Ishikawa (cell line): ENCODE results near the gene BOK.

ENCODE experiments used
- EP300 ChIP-seq: IDR thresholded peaks from 2 replicates; pipeline ENCODE4 v1.6.1; 2012; ENCODE audit warnings: borderline replicate concordance
- MAX ChIP-seq: IDR thresholded peaks from 2 replicates; pipeline ENCODE4 v1.6.1; 2012
- NFIC ChIP-seq: IDR thresholded peaks from 2 replicates; pipeline ENCODE4 v1.6.1; 2012
- REST ChIP-seq: IDR thresholded peaks from 2 replicates; pipeline ENCODE4 v1.6.1; 2012; ENCODE audit warnings: low read depth, mild to moderate bottlenecking
- YY1 ChIP-seq: IDR thresholded peaks from 2 replicates; pipeline ENCODE4 v1.6.1; 2012; ENCODE audit warnings: low read depth

DNA sequence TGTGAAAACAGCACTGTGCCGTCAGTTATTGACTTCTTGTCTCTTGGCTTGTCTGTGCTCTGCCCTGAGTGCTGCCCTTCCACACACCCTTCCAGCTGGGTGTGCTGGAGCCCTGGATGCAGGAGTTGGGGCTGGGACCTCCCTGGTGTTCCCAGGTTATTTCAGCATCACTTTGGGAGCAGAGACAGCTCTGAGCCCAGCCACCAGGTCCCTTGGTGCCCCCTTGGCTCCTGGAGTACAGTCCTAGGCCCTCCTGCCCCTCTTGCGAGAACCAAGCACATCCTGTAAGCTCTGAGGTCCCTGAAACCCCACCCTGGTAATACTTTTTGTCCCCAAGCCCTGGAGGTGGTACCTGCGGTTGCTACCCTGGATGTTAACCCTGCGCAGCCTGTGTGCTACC lies 24.3 kb downstream of the BOK start:
- no peak for TF ChIP-seq EP300
- no peak for TF ChIP-seq MAX
- TF ChIP-seq NFIC, result no peak
- TF ChIP-seq REST, result no peak
- TF ChIP-seq YY1, result no peak
